ENCODE measurements around the gene RPL6.
"Not testable (repeated sequence)": the region's sequence is repeated elsewhere in the genome, so short reads cannot be mapped to it uniquely, and the experiment has no call there.

The RPL6 gene

GRCh38 chr12:112418608-112419296 is 9.3 kb upstream of the RPL6 start, which contains the start of gene PTPN11:
Gene PTPN11, plus strand, starts transcription at chr12:112418947. Its CDS starts 165 bp downstream, at chr12:112419112.
- peak; percentile 37 for DNase-seq

DNA sequence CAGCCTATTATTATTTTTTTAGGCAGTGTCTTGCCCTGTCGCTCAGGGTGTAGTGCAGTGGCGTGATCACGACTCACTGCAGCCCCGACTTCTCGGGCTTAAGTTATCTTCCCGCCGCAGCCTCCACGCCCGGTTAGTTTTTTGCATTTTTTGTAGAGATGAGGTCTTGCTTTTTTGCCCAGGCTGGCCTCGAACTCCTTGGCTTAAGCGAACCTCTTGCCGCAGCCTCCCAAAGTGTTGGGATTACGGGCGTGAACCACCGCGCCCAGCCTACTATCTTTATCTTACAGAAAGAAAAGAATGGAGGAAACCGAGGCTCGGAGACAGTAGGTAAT is 8.8 kb upstream of the RPL6 start:
- no peak for DNase-seq

DNA sequence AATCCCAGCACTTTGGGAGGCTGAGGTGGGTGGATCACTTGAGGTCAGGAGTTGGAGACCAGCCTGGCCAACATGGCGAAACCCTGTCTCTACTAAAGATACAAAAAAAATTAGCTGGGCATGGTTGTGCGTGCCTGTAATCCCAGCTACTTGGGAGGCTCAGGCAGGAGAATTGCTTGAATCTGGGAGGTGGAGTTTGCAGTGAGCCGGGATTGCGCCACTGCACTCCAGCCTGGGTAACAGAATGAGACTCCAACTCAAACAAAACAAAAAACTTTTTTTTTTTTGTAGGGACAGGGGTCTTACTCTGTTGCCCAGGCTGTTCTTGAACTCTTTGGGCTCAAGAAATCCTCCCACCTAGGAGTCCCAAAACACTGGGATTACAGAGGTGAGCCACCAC is 6.1 kb upstream of the RPL6 start:
- DNase-seq, result not testable (repeated sequence)

- DNase-seq, result no peak
These were observed 4.6 kb upstream of the RPL6 start for GRCh38 chr12:112413855-112414625.

DNA sequence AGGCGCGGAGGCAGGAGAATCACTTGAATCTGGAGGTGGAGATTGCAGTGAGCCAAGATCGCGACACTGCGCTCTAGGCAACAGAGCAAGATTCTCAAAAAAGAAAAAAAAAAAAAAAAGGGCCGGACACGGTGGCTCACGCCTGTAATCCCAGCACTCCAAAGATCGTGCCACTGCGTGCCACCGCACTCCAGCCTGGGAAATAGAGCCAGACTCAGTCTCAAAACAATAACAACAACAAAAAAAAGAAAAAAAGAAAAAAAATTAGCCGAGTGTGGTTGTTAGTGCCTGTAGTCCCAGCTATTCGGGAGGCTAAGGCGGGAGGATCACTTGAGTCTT is 470 bp upstream of the RPL6 start:
- no peak for DNase-seq

DNA sequence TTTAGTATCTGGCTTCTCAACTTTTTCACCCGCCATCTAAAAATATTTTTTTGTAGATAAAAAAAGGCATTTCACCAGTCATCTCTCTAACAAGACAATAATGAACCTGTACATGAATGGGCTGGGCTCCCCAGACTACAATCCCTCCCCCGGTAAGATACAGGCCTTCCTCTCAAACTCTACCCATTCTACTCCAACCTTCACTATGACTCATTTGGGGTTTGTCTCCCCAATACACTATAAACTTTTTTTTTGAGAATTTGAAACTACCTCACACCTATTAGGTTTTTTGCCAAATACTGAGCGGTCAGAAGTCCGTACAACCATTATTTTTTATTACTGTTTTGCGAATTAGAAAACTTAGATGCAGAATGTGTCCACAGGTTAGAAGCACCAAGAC is 784 bp downstream of the RPL6 start:
- no peak for DNase-seq

GRCh38 chr12:112407683-112408082 is 1.7 kb downstream of the RPL6 start:
- not testable (repeated sequence) for DNase-seq

- DNase-seq, result no peak
These were observed 2.6 kb downstream of the RPL6 start for GRCh38 chr12:112406519-112407488.

DNA sequence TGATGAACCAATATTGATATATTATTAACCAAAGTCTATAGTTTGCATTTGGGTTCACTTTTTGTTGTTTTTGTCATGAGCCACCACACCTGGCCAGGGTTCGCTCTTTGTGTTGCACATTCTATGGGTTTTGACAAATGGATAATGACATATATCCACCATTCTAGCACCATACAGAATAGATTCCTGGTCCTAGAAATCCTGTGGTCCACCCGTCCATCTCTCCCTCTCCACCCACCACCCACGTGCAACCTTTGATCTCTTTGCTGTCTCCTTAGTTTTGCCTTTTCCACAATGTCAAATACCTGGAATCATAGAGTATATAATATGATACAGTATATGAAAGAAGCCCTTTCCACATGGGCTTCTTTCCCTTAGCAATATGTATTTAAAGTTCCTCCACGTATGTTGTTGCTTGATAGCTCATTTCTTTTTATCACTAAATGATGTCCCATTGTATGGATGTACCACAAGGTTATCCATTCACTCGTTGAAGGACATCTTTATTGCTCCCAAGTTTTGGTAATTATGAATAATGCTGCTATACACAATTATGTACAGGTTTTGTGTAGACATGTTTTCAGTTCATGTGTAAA is 7.4 kb downstream of the RPL6 start:
- DNase-seq, result no peak

- no peak for DNase-seq
These were observed 8.4 kb downstream of the RPL6 start for GRCh38 chr12:112401054-112401453.

GRCh38 chr12:112393328-112393727 is 16.1 kb downstream of the RPL6 start:
- no peak for DNase-seq

GRCh38 chr12:112389922-112390654 is 19.3 kb downstream of the RPL6 start:
- not testable (repeated sequence) for DNase-seq

- DNase-seq, result no peak
These were observed 20.2 kb downstream of the RPL6 start for GRCh38 chr12:112389228-112389627.

GRCh38 chr12:112386726-112387125 is 22.7 kb downstream of the RPL6 start:
- no peak for DNase-seq

- DNase-seq, result no peak
These were observed 26.5 kb downstream of the RPL6 start for GRCh38 chr12:112382866-112383265.

GRCh38 chr12:112381883-112382796 is 27.3 kb downstream of the RPL6 start, which contains the start of gene HECTD4:
Gene HECTD4, minus strand, starts transcription at chr12:112382431. Its CDS starts 303 bp downstream, at chr12:112382128.
- peak; percentile 86 for DNase-seq

- DNase-seq, result no peak
These were observed 28.0 kb downstream of the RPL6 start for GRCh38 chr12:112381406-112381882.

DNA sequence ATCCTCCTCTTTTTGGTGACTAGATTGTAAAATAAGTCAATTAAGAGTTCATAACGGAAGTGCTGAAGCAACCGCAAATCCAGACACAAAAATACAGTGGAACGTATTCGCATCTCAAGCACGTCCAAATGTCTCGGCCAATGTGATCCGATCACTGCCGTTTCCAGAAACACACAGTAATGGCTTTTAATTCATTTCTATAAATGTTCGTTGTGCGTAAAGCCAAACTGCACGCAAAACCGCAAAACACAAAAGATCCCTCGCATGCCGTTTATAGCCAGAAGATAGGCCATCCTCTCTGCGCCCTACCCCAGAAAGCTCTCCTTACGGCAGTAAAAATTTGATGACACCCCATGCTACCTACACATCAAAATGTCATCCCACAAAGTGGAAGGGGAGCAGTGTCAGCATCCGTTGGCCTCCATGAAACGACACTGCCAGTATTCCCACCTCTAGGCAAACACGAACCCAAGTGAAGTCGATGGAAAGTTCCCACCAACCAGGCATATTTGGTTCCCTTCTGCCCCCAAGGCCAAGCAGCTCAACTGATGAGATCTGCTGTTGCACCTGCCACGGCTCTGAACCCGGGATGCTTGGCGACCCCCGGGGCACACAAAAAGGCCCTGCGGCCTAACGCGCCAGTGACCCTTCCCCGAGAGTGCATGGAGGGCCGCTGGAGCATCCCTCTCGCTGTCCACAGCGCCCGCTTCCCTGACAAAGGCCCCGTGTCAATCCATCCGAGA is 28.6 kb downstream of the RPL6 start:
- DNase-seq, result no peak

DNA sequence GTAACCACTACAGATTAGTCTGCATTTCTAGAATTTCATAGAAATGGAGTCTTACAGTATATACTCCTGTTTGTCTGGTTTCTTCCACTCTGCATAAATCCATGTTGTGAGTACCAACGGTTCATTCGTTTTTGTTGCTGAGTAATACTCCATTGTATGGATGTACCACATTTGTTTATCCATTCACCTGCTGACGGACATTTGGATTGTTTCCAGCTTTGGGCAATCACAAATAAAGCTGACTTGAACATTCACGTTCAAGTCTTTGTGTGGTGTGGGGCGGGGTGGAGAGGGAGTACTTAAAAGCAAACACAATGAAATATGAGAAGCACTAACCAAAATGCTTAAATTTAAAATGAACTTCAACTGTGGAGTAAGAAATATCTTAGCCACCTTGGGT is 34.3 kb downstream of the RPL6 start:
- peak; percentile 14 for DNase-seq

DNA sequence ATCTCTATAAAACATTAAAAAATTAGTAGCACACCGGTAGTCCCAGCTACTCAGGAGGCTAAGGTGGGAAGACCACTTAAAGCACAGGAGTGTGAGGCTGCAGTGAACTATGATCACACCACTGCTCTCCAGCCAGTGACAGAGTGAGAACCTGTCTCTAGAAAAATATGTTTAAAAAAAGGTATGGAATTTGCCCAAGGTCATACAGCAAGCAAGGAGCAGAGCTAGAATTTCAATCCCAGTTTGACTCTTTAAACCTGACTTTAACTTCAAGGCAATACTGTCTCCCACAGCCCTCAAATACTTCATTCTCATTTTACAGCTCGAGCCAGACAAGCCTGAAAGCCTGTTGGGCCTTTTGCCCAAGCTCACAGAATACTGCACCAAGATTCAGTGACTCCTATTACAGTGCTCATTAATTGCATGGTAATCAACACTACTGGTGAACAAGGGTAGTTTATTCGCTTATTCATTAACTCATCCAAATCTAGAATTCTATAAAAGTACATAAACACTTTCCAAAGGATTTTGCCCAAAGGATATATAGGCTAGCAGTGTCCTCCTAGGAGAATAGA is 35.2 kb downstream of the RPL6 start:
- no peak for DNase-seq

Data from SHP77 treated with DMSO at 0.1 percent for 48 hours (cell line).